Measurements from ENCODE around the gene TNFRSF14.

The TNFRSF14 gene

GRCh38 chr1:2520806-2521205 lies 35.4 kb upstream of the TNFRSF14 start:
- ChIA-PET CTCF (interaction anchor here (1.7 kb wide), 1 partner anchor 15 kb away, joined by 3 read pairs; no protein-coding TSS in a partner anchor), POLR2A (interaction anchor here (0.6 kb wide), 1 partner anchor 232 kb away, joined by 8 read pairs; no protein-coding TSS in a partner anchor)
- no peak for DNase-seq (ENCODE audit: extremely low spot score)
- no peak for TF ChIP-seq CTCF (IDR thresholded peaks at IDR 0.05; ENCODE audit: control extremely low read depth, extremely low read depth, low read depth, missing control alignments)

GRCh38 chr1:2522230-2522629 lies 33.9 kb upstream of the TNFRSF14 start:
- DNase-seq (ENCODE audit: extremely low spot score): no peak
- TF ChIP-seq CTCF (IDR thresholded peaks at IDR 0.05; ENCODE audit: control extremely low read depth, extremely low read depth, low read depth, missing control alignments): no peak
- ChIA-PET POLR2A (no interaction called here), CTCF (no interaction called here)

- TF ChIP-seq CTCF (IDR thresholded peaks at IDR 0.05; ENCODE audit: control extremely low read depth, extremely low read depth, low read depth, missing control alignments): no peak
- DNase-seq (ENCODE audit: extremely low spot score): no peak
- POLR2A ChIA-PET: no interaction called here
- CTCF ChIA-PET: interaction anchor here (4.0 kb wide), 1 partner anchor 24 kb away, joined by 27 read pairs; no protein-coding TSS in a partner anchor
Measured at GRCh38 chr1:2523191-2523890, 32.8 kb upstream of the TNFRSF14 start.

GRCh38 chr1:2523891-2524609 lies 32.1 kb upstream of the TNFRSF14 start:
- ChIA-PET POLR2A (no interaction called here), CTCF (interaction anchor here (0.8 to 4.0 kb wide), 2 partner anchors 24 to 208 kb away, joined by 3 to 27 read pairs; no protein-coding TSS in a partner anchor)
- DNase-seq (ENCODE audit: extremely low spot score): no peak
- TF ChIP-seq CTCF (IDR thresholded peaks at IDR 0.05; ENCODE audit: control extremely low read depth, extremely low read depth, low read depth, missing control alignments): no peak

GRCh38 chr1:2525572-2525919 lies 30.6 kb upstream of the TNFRSF14 start:
- ChIA-PET CTCF (interaction anchor here (2.1 to 4.0 kb wide), 2 partner anchors 22 to 110 kb away, joined by 11 to 27 read pairs; no protein-coding TSS in a partner anchor), POLR2A (no interaction called here)
- TF ChIP-seq CTCF (IDR thresholded peaks at IDR 0.05; ENCODE audit: control extremely low read depth, extremely low read depth, low read depth, missing control alignments): no peak
- no peak for DNase-seq (ENCODE audit: extremely low spot score)

- DNase-seq (ENCODE audit: extremely low spot score): peak; percentile 92
- ChIA-PET POLR2A (interaction anchor here (0.6 to 1.6 kb wide), 6 partner anchors 9 to 810 kb away, joined by 3 to 7 read pairs (median 4); partner anchors contain the start of gene PRXL2B), CTCF (interaction anchor here (1.0 to 4.0 kb wide), 4 partner anchors 15 to 111 kb away, joined by 3 to 27 read pairs (median 8); no protein-coding TSS in a partner anchor)
- no peak for TF ChIP-seq CTCF (IDR thresholded peaks at IDR 0.05; ENCODE audit: control extremely low read depth, extremely low read depth, low read depth, missing control alignments)
Measured at GRCh38 chr1:2525920-2526823, 30.0 kb upstream of the TNFRSF14 start, which contains the start of gene PANK4. PANK4 (minus strand) TSS chr1:2526596; CDS start chr1:2526587, 9 bp downstream.

Data from GM10248 (cell line).